Calu3 (cell line): ENCODE results near the gene ENDOG. TPM values are rescaled to one million over a fixed set of nuclear protein-coding genes. Genes with fewer than 3 reads are reported as not detected.

Experiments used
- BruUV-seq: library from RNA; stranded (reverse); fragments of 400-500 nt; replicated peaks from 2 replicates; lab custom pipeline; 2021; lab: Mats Ljungman, UMichigan
- CTCF ChIA-PET: fragments of 300-600 bp; sonication (Branson Sonifier 250); formaldehyde crosslinking; loops from one replicate; lab custom pipeline; 2022; ENCODE audit warnings: antibody characterized with exemption; lab: Charles Lee
- DNase-seq: peaks from one replicate; pipeline ENCODE4 v3.0.0; 2022
- H3K27ac Mint-ChIP-seq: one replicate; pipeline ENCODE4 v1.8.0; 2022; ENCODE audit warnings: mixed read lengths; ENCODE audit not compliant: unreplicated experiment
- H3K27me3 Mint-ChIP-seq: one replicate; pipeline ENCODE4 v1.8.0; 2022; ENCODE audit warnings: mixed read lengths; ENCODE audit not compliant: unreplicated experiment
- H3K36me3 Mint-ChIP-seq: one replicate; pipeline ENCODE4 v1.8.0; 2022; ENCODE audit warnings: mild to moderate bottlenecking, moderate library complexity, mixed read lengths; ENCODE audit not compliant: insufficient read depth, unreplicated experiment
- H3K4me1 Mint-ChIP-seq: one replicate; pipeline ENCODE4 v1.8.0; 2022; ENCODE audit warnings: mild to moderate bottlenecking, low read depth, mixed read lengths; ENCODE audit not compliant: unreplicated experiment
- H3K4me3 Mint-ChIP-seq: one replicate; pipeline ENCODE4 v1.8.0; 2022; ENCODE audit warnings: mild to moderate bottlenecking, low read depth, moderate library complexity, mixed read lengths; ENCODE audit not compliant: unreplicated experiment
- H3K9me3 Mint-ChIP-seq: one replicate; pipeline ENCODE4 v1.8.0; 2022; ENCODE audit warnings: low read depth, mixed read lengths; ENCODE audit not compliant: unreplicated experiment
- intact Hi-C: fragments of 100-400 bp; cut with micrococcal nuclease; formaldehyde crosslinking; loops from one replicate; pipeline ENCODE4 v1.10.0; 2022; ENCODE audit not compliant: unreplicated experiment
- total RNA-seq: library from RNA; stranded (reverse); gene quantifications from 2 replicates; pipeline ENCODE4 v1.2.3, GENCODE V29; 2022
- TF ChIP-seq, protein P1 (sequence below): fragments of 200-600 bp; IDR thresholded peaks from one replicate; pipeline ENCODE4 v1.8.0; 2022; ENCODE audit warnings: antibody characterized with exemption; ENCODE audit not compliant: unreplicated experiment

ENDOG gene
- total RNA-seq, 1 experiment from 2014 or later, result 15.2 TPM

DNA sequence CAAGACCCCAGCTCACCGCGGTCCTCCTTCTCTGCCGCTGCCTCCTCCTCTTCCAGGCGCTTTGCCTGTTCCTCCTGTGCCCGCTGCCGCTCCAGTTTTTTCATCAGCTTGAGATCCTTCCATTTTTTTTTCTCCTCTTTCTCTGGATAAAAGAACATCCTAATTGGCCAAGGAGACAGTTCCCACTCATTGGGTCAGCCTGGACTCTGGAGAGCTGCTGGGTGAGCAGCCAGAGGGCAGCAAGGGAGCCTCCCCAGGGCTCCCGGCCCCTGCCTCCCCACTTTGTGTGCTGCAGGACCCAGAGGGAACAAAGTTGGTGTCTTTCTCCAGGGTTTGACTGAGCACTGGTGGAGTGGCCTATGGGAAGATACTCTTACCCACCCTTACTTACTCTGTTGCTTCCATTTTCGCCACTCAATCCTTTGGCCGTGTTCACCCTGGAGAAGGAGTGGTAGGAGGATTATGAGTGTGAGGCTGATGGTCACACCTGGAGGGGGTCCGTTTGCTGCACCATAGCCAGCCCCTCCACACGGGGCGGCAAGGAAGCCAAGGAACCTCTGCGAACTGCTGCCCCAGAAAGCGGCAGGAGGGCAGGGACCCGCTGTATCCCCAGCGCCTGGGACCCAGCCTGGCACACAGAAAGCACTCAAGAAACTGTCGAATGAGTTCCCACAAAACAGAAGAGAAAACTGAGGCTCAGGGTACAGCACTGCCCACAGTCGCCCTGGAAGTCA lies 10.6 kb downstream of the ENDOG start:
- Mint-ChIP-seq H3K36me3 (peaks cover 25% of the 10 kb centered on the region), H3K27ac (peak overlapping the region; percentile 90), H3K4me3 (peak overlapping the region; percentile 99), H3K27me3 (no peaks in the 10 kb centered on the region), H3K4me1 (peaks cover 9% of the 10 kb centered on the region), H3K9me3 (no peaks in the 10 kb centered on the region)
- DNase-seq, result no peak
- intact Hi-C loops, result no loop called here
- BruUV-seq, result TSS peak; percentile 35
- CTCF ChIA-PET, result interaction anchor here (0.5 to 1.8 kb wide), 3 partner anchors 11 to 190 kb away, joined by 3 to 22 read pairs (median 3); partner anchors contain the start of gene ENDOG
- TF ChIP-seq, protein P1, sequence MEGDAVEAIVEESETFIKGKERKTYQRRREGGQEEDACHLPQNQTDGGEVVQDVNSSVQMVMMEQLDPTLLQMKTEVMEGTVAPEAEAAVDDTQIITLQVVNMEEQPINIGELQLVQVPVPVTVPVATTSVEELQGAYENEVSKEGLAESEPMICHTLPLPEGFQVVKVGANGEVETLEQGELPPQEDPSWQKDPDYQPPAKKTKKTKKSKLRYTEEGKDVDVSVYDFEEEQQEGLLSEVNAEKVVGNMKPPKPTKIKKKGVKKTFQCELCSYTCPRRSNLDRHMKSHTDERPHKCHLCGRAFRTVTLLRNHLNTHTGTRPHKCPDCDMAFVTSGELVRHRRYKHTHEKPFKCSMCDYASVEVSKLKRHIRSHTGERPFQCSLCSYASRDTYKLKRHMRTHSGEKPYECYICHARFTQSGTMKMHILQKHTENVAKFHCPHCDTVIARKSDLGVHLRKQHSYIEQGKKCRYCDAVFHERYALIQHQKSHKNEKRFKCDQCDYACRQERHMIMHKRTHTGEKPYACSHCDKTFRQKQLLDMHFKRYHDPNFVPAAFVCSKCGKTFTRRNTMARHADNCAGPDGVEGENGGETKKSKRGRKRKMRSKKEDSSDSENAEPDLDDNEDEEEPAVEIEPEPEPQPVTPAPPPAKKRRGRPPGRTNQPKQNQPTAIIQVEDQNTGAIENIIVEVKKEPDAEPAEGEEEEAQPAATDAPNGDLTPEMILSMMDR, result no peak

DNA sequence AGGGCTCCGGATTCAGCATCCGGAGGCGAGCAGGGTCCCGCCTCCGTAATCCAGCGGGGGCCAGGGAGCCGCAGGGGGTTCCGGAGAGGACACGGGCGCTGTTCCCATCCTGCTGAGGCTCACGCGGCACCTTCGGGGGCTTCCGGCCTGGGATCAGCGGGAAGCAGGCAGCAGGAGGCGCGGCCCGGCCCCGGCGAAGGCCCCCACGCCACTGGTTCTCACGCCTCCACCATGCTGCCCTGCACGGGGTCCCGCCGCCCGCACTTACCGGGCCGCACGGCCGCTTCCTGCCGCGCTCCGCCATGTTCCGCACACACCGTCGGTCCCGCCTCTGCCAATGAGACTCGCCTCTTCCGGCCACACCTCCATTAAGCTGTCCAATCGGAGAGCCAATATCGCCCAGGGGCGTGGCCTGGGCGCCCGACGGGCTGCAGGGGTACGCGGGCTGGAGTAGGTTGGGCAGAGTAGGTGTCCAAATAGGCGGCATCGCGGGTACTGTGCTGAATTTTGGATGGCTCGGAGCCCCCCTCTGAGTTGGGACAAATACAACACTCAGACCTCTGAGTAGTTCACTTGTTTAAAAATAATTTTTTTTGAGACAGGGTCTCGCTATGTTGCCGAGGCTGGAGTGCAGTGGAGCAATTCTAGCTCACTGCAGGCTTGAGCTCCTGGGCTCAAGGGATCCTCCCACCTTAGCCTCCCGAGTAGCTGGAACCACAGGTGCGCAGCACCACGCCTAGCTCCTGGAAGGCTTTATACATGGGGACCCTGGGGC lies 11.4 kb downstream of the ENDOG start, which contains the start of gene SPOUT1:
SPOUT1 (minus strand) TSS at position 318 of the 775 bp plus-strand sequence; CDS start at position 304, 14 bp downstream.
- Mint-ChIP-seq H3K27ac (peak within 1 kb of the TSS; percentile 90), H3K36me3 (peaks cover 25% of the 10 kb centered on the region), H3K9me3 (no peaks in the 10 kb centered on the region), H3K4me1 (peaks cover 9% of the 10 kb centered on the region), H3K27me3 (no peaks in the 10 kb centered on the region), H3K4me3 (peak within 1 kb of the TSS; percentile 99)
- TF ChIP-seq, protein P1, result no peak
- DNase-seq, result peak; percentile 91
- BruUV-seq, result no TSS peak
- intact Hi-C loops, result no loop called here
- CTCF ChIA-PET, result interaction anchor here (0.5 to 1.8 kb wide), 4 partner anchors 12 to 189 kb away, joined by 3 to 22 read pairs (median 4); partner anchors contain the start of gene ENDOG

DNA sequence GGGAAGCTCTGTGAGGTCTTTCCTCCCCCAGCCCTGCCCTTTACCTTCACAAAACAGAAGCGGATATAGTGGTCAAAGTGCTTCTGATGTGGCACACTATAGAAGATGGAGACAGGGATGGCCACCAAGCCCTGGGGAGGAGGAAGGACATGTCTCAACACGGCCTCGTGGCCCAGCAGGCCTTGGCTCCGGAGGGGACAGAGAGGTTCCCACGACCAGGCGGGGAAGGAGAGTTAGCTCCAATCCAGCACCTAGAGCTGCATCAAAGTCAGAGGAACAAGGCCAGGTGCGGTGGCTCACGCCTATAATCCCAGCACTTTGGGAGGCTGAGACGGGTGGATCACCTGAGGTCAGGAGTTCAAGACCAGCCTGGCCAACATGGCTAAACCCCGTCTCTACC lies 15.4 kb downstream of the ENDOG start:
- TF ChIP-seq, protein P1, result no peak

More for the DNA sequence above, 15.4 kb downstream of the ENDOG start:
- Mint-ChIP-seq H3K9me3 (no peaks in the 10 kb centered on the region), H3K27ac (no peak overlapping the region), H3K27me3 (no peaks in the 10 kb centered on the region), H3K4me3 (no peak overlapping the region), H3K36me3 (peaks cover 14% of the 10 kb centered on the region), H3K4me1 (peaks cover 4% of the 10 kb centered on the region)
- no TSS peak for BruUV-seq
- intact Hi-C loops, result no loop called here
- CTCF ChIA-PET, result interaction anchor here (0.6 kb wide), 1 partner anchor 182 kb away, joined by 3 read pairs; no protein-coding TSS in a partner anchor
- DNase-seq, result no peak
